Immature natural killer cell (primary cell): Measurements from ENCODE around the gene NAALADL1. TPM values are rescaled to one million over a fixed set of nuclear protein-coding genes. Genes with fewer than 3 reads are reported as not detected.
"Not testable (repeated sequence)": the region's sequence is repeated elsewhere in the genome, so short reads cannot be mapped to it uniquely, and the experiment has no call there.

Source experiments
- DNase-seq, 3 donors: peaks; one replicate each; pipeline ENCODE4 v3.0.0; 2022; ENCODE audit warnings: mixed read lengths in 1 of 3
- H3K27ac Mint-ChIP-seq, 6 donors: one replicate each; pipeline ENCODE4 v1.8.0; 2020; ENCODE audit warnings: mixed read lengths in 6 of 6, mild to moderate bottlenecking in 5 of 6, inconsistent platforms in 4 of 6, moderate library complexity in 3 of 6
- H3K27me3 Mint-ChIP-seq, 3 donors: one replicate each; pipeline ENCODE4 v1.8.0; 2020 to 2021; ENCODE audit warnings: low read depth in 3 of 3, mild to moderate bottlenecking in 3 of 3, mixed read lengths in 3 of 3, moderate library complexity in 3 of 3, inconsistent platforms in 1 of 3
- H3K36me3 Mint-ChIP-seq, 3 donors: one replicate each; pipeline ENCODE4 v1.8.0; 2020; ENCODE audit warnings: mixed read lengths in 3 of 3, inconsistent platforms in 2 of 3, mild to moderate bottlenecking in 2 of 3
- H3K4me1 Mint-ChIP-seq, 2 donors: one replicate each; pipeline ENCODE4 v1.8.0; 2020; ENCODE audit warnings: inconsistent platforms in 2 of 2, mild to moderate bottlenecking in 2 of 2, mixed read lengths in 2 of 2, moderate library complexity in 1 of 2
- H3K4me3 Mint-ChIP-seq, 5 donors: one replicate each; pipeline ENCODE4 v1.8.0; 2020; ENCODE audit warnings: mild to moderate bottlenecking in 5 of 5, mixed read lengths in 5 of 5, inconsistent platforms in 3 of 5, moderate library complexity in 3 of 5
- H3K9me3 Mint-ChIP-seq, 6 donors: one replicate each; pipeline ENCODE4 v1.8.0; 2020; ENCODE audit warnings: mild to moderate bottlenecking in 6 of 6, mixed read lengths in 6 of 6, inconsistent platforms in 4 of 6, moderate library complexity in 3 of 6
- polyA plus RNA-seq, 3 donors: library from polyadenylated mRNA; unstranded; fragments of 300-500 nt; fragmentation: Illumina TruSeq; gene quantifications; one replicate each; pipeline ENCODE4 v1.2.3, GENCODE V29; 2021

NAALADL1 gene
- polyA plus RNA-seq, 3 donors from 2014 or later: 64.4 to 103 (median 88.7) TPM

DNA sequence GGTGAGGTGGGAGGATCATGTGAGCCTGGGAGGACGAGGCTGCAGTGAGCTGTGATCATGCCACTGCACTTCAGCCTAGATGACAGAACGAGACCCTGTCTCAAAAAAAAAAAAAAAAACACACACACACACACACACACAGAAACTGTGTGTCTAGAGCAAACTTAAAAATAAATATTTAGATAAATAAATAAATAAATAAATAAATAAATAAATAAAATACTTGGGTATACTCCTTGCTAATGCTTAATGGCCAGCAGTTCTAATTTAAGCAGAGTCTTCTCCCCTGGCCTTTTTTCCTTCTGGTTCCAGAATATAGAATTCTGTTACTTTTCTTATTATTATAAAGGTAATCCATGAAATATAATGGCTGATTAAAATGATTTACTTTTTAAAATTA is 49.5 kb downstream of the NAALADL1 start:
- peaks cover 9 to 10% of the 10 kb centered on the region in 2 donors for H3K4me1 Mint-ChIP-seq
- peaks cover 1 to 3% (median 2%) of the 10 kb centered on the region in 3 donors for H3K27me3 Mint-ChIP-seq
- no peaks in the 10 kb centered on the region for H3K36me3 Mint-ChIP-seq
- no peak for DNase-seq
- H3K27ac Mint-ChIP-seq: no peak overlapping the region
- no peak overlapping the region for H3K4me3 Mint-ChIP-seq
- H3K9me3 Mint-ChIP-seq: no peaks in the 10 kb centered on the region

DNA sequence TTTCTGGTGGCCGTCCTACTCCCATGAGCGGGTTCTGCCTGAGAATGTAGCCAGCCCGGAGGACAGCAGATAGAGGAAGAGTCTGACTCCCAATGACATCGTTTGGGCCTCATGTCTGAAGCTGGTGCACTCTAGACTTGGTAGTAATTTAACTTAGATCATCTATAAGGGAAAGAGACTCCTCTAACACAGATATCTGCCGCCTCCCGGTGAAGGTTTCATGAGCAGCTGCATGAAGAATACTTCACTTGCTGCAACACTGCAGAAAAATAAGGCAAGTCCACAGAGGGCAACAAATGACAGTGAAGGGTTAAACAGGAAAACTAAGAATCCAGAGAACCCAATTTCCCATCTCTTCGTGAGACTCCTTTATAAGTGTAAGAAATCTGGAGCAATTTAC is 50.3 kb downstream of the NAALADL1 start:
- Mint-ChIP-seq H3K4me3 (no peak overlapping the region), H3K4me1 (peaks cover 3% of the 10 kb centered on the region in 2 donors), H3K27ac (no peak overlapping the region), H3K36me3 (no peaks in the 10 kb centered on the region), H3K27me3 (peaks cover 0 to 1% (median 0%) of the 10 kb centered on the region in 3 donors), H3K9me3 (no peaks in the 10 kb centered on the region)
- DNase-seq: no peak

DNA sequence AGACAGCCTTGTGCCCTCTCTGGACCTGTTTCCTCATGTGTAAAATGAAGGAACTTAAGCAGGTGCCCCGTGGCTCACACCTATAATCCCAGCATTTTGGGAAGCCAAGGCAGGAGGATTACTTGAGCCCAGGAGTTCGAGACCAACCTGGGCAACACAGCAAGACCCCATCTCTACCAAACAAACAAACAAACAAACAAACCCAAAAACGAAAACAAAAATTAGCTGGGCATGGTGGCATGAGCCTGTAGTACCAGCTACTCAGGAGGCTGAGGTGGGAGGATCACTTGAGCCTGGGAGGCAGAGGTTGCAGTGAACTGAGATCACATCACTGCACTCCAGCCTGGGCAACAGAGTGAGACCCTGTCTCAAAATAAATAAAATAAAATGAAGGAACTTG is 54.4 kb downstream of the NAALADL1 start:
- not testable (repeated sequence) for H3K36me3 Mint-ChIP-seq, H3K4me3 Mint-ChIP-seq, H3K27ac Mint-ChIP-seq, DNase-seq, H3K27me3 Mint-ChIP-seq, H3K4me1 Mint-ChIP-seq, H3K9me3 Mint-ChIP-seq

DNA sequence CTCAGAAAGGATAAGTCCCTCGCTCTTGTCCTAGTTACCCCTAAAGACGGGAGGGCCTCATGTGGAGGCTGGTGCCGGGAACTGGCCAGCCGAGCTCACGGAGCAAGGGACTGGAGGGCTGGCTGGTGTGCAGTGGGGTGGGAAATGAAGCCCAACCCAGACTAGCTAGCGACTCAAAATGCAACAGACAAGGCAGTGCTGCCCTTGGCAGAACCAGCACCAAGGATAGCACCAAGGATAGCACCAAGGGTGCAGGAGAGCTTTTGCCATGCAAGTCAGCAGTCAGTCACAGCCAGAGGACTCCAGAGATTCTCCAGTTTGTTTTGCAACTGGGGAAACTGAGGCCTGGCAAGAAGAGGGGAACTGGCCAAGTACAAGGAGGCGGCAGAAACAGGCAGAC is 55.1 kb downstream of the NAALADL1 start:
- Mint-ChIP-seq H3K27me3 (peaks cover 0 to 1% (median 0%) of the 10 kb centered on the region in 3 donors), H3K4me1 (no peaks in the 10 kb centered on the region), H3K4me3 (no peak overlapping the region), H3K36me3 (no peaks in the 10 kb centered on the region), H3K9me3 (no peaks in the 10 kb centered on the region), H3K27ac (no peak overlapping the region)
- DNase-seq: no peak

DNA sequence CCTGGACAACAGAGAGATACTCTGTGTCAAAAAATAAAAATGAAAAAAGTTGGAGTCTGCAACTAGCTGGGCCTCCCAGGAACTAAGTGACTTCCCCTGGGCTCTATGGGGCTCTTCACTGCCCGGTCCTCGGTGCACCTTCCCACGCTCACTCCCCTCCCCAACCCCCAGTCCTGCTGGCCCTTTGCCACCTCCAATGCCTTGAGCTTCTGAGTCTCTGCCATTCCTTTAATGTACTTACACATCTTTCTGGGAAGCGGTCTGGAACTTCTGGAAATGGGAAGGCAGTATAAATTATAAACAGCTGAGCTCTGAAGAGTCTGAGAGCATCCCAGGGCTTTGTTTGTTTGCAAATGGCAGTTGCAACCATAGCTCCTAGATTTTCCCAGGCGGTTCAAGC is 55.6 kb downstream of the NAALADL1 start:
- no peak for DNase-seq
- H3K36me3 Mint-ChIP-seq: no peaks in the 10 kb centered on the region
- H3K27me3 Mint-ChIP-seq: peaks cover 0 to 4% (median 2%) of the 10 kb centered on the region in 3 donors
- H3K4me3 Mint-ChIP-seq: no peak overlapping the region
- H3K9me3 Mint-ChIP-seq: no peaks in the 10 kb centered on the region
- no peaks in the 10 kb centered on the region for H3K4me1 Mint-ChIP-seq
- no peak overlapping the region for H3K27ac Mint-ChIP-seq

DNA sequence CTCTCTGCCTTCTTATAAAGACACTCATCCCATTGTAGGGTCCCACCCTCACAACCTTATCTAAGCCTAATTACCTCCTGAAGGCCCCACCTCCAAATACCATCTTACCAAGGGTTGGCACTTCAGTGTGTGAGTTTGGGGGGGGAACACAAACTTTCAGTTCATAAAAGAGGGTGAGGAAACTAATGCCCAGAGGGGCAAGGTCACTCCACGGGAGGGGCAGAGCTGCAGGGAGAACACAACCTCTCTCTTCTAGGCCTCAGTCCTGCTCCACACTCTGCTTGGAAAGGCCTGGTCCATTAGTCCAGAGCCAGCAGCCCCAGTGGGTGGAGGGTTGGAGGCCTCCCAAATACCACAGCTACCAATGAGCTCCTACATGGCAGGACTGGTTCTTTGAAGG is 58.9 kb downstream of the NAALADL1 start:
- H3K4me1 Mint-ChIP-seq: no peaks in the 10 kb centered on the region
- DNase-seq: no peak
- H3K9me3 Mint-ChIP-seq: no peaks in the 10 kb centered on the region
- no peak overlapping the region for H3K4me3 Mint-ChIP-seq
- no peaks in the 10 kb centered on the region for H3K36me3 Mint-ChIP-seq
- H3K27me3 Mint-ChIP-seq: peaks cover 0 to 6% (median 2%) of the 10 kb centered on the region in 3 donors
- no peak overlapping the region for H3K27ac Mint-ChIP-seq

DNA sequence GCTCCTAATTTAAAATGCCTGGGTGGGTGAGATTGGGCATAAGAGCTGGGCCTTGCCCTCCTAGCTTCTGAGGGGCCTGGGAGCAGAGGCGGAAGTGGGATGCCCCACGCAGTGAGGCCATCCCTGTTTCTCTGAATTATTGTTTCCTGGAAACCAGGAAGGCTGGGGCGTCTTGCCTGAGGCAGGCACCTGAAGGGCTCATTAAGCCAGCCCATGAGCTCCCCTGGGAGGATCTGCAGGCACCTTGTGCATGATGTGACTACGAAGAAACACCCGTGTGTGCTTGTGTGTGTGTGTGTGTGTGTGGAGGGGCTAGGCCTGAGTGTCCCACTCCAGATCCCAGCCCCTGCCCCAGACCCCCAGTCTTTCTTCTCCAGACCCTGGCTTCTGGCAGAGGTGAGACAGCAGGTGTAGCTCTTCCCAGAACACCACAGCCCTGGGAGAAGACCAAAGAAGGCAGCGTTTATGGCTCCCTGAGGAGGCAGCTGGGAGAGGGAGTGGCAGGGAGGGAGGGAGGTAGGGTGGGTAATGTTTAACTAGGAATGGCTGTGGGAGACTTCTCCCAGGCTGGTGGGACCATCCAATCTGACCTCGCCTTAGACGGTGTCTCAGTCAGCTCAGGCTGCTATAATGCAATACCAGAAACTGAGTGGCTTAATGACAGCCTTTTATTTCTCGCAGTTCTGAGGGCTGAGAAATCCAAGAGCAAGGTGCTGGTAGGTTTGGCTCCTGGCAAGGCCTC is 59.5 kb downstream of the NAALADL1 start:
- Mint-ChIP-seq H3K4me3 (no peak overlapping the region), H3K27me3 (peaks cover 0 to 6% (median 2%) of the 10 kb centered on the region in 3 donors), H3K9me3 (no peaks in the 10 kb centered on the region), H3K36me3 (no peaks in the 10 kb centered on the region), H3K4me1 (no peaks in the 10 kb centered on the region), H3K27ac (peak overlapping the region in 1 of 6 donors; percentile 8)
- DNase-seq: no peak

DNA sequence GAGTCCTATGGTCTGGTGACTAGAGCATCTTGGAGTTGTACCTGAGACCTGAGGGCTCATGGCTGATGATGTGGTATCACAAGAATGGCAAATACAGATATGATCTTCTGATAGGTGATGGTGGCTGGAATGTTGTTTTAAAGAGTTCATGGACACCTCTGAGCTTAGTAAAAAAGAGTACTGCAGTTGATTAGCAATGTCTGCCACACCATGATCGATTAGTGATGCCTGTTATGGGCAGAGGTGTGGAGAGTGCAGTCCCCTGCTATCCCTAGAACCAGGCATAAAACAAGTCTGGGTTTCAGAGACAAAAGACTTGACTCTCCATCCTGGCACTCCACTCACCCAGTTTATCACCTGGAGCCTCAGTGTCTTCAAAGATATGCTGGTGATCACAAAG is 60.2 kb downstream of the NAALADL1 start:
- H3K4me3 Mint-ChIP-seq: no peak overlapping the region
- peaks cover 1 to 7% (median 2%) of the 10 kb centered on the region in 3 donors for H3K27me3 Mint-ChIP-seq
- no peaks in the 10 kb centered on the region for H3K4me1 Mint-ChIP-seq
- DNase-seq: no peak
- no peaks in the 10 kb centered on the region for H3K9me3 Mint-ChIP-seq
- no peaks in the 10 kb centered on the region for H3K36me3 Mint-ChIP-seq
- no peak overlapping the region for H3K27ac Mint-ChIP-seq

DNA sequence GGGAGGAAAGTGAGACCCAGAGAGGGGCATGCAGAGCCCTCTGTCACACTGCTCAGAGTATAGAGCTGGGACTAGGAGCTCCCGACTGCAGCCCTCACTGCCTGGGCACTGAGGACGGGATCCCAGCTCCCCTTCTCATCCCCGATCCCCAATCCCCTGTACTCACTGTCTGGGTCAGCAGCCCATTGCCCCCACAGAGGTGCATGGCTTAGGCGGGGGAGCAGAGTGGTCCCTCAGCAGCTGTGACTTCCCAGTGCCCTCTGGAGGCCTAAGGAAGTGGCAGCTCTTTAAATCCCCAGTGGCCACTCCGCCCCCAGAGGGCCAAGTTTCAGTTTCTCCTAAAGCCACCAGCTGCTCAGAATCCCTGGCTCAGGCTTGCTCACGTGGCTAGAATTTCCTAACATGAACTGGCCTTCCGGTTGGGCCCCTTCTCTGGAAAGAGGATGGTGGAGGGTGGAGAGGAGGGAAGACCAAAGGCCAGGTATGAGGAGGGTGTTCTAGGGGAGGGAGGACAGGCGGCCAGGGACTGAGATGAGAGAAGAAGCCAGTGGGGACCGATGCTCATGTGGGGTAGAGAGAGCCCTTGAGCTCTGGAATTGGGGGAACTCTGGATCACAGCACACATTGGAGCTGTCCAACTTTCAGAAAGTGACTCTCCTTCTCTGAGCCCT is 61.5 kb downstream of the NAALADL1 start, which contains the start of gene BATF2:
BATF2 (minus strand) TSS at position 262 of the 671 bp plus-strand sequence; CDS start at position 205, 57 bp downstream.
- Mint-ChIP-seq H3K4me3 (peak within 1 kb of the TSS in 1 of 5 donors; percentile 15), H3K9me3 (no peaks in the 10 kb centered on the region), H3K4me1 (no peaks in the 10 kb centered on the region), H3K27me3 (peaks cover 2 to 11% (median 2%) of the 10 kb centered on the region in 3 donors), H3K36me3 (no peaks in the 10 kb centered on the region), H3K27ac (peak within 1 kb of the TSS in 1 of 6 donors; percentile 40)
- DNase-seq: no peak

DNA sequence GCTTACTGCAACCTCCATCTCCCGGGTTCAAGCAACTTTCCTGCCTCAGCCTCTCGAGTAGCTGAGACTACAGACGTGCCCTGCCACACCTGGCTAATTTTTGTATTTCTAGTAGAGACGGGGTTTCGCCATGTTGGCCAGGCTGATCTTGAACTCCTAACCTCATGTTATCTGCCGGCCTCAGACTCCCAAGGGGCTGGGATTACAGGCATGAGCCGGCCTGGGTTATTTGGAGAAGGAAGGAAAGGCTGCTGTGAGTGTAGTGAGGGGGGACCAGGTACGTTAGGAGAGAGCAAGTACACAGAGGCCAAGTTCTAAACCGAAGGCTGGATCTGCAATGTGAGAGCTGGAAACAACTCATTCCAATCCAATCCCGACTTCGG is 62.0 kb downstream of the NAALADL1 start:
- Mint-ChIP-seq H3K4me3 (peak overlapping the region in 1 of 5 donors; percentile 15), H3K27me3 (peaks cover 2 to 11% (median 2%) of the 10 kb centered on the region in 3 donors), H3K9me3 (no peaks in the 10 kb centered on the region), H3K4me1 (no peaks in the 10 kb centered on the region), H3K27ac (no peak overlapping the region), H3K36me3 (no peaks in the 10 kb centered on the region)
- no peak for DNase-seq

Other genes with a start within 250 kb of the NAALADL1 start
- gene MEN1, start 248.0 kb downstream of the NAALADL1 start, polyA plus RNA-seq: 10 to 100 TPM; 15.3 to 36.1 (median 27.1) TPM
- gene CDC42BPG, start 213.9 kb downstream of the NAALADL1 start, polyA plus RNA-seq: under 1 TPM in 2 of 3 donors, not detected in 1; 0.13 to 0.22 TPM
- gene EHD1, start 179.9 kb downstream of the NAALADL1 start, polyA plus RNA-seq: 100 to 1,000 TPM; 136 to 247 (median 160) TPM
- gene ATG2A, start 141.3 kb downstream of the NAALADL1 start, polyA plus RNA-seq: 10 to 100 TPM in 1 of 3 donors, 1 to 10 TPM in 2; 3.7 to 10.0 (median 6.7) TPM
- 10 to 100 TPM in 2 of 3 donors, 1 to 10 TPM in 1; 7.8 to 14.6 (median 14.0) TPM for gene PPP2R5B, start 133.9 kb downstream of the NAALADL1 start, polyA plus RNA-seq
- not detected for gene GPHA2, start 122.7 kb downstream of the NAALADL1 start, polyA plus RNA-seq
- not detected for gene MAJIN, start 86.4 kb downstream of the NAALADL1 start, polyA plus RNA-seq
- not detected for gene BATF2, start 61.6 kb downstream of the NAALADL1 start, polyA plus RNA-seq
- 100 to 1,000 TPM in 1 of 3 donors, 10 to 100 TPM in 2; 79.1 to 101 (median 80.1) TPM for gene ARL2, start 44.4 kb downstream of the NAALADL1 start, polyA plus RNA-seq
- 10 to 100 TPM; 14.5 to 20.6 (median 19.9) TPM for gene SNX15, start 31.1 kb downstream of the NAALADL1 start, polyA plus RNA-seq
- 10 to 100 TPM in 1 of 3 donors, 1 to 10 TPM in 2; 3.8 to 11.7 (median 9.2) TPM for gene SAC3D1, start 17.3 kb downstream of the NAALADL1 start, polyA plus RNA-seq
- 1 to 10 TPM; 1.8 to 2.9 (median 2.4) TPM for gene CDCA5, start 25.5 kb upstream of the NAALADL1 start, polyA plus RNA-seq
- gene ZFPL1, start 25.7 kb upstream of the NAALADL1 start, polyA plus RNA-seq: 10 to 100 TPM; 28.3 to 31.2 (median 29.8) TPM
- 100 to 1,000 TPM in 1 of 3 donors, 10 to 100 TPM in 2; 70.3 to 102 (median 87.7) TPM for gene VPS51, start 37.7 kb upstream of the NAALADL1 start, polyA plus RNA-seq
- 10 to 100 TPM; 12.8 to 16.8 (median 15.4) TPM for gene TM7SF2, start 53.3 kb upstream of the NAALADL1 start, polyA plus RNA-seq
- 10 to 100 TPM; 15.5 to 25.8 (median 23.9) TPM for gene ZNHIT2, start 59.1 kb upstream of the NAALADL1 start, polyA plus RNA-seq
- 1,000 to 10,000 TPM in 1 of 3 donors, 100 to 1,000 TPM in 2; 576 to 1,241 (median 681) TPM for gene FAU, start 63.6 kb upstream of the NAALADL1 start, polyA plus RNA-seq
- 100 to 1,000 TPM in 2 of 3 donors, 10 to 100 TPM in 1; 98.3 to 113 (median 105) TPM for gene MRPL49, start 63.8 kb upstream of the NAALADL1 start, polyA plus RNA-seq
- 10 to 100 TPM in 1 of 3 donors, 1 to 10 TPM in 2; 2.3 to 21.8 (median 7.7) TPM for gene SYVN1, start 76.0 kb upstream of the NAALADL1 start, polyA plus RNA-seq
- not detected for gene SPDYC, start 111.7 kb upstream of the NAALADL1 start, polyA plus RNA-seq
- gene CAPN1, start 123.4 kb upstream of the NAALADL1 start, polyA plus RNA-seq: 100 to 1,000 TPM; 124 to 155 (median 148) TPM
- gene POLA2, start 203.4 kb upstream of the NAALADL1 start, polyA plus RNA-seq: 10 to 100 TPM; 10.1 to 11.8 (median 11.8) TPM